ENCODE measurements around the gene PACC1. TPM values are rescaled to one million over a fixed set of nuclear protein-coding genes. Genes with fewer than 3 reads are reported as not detected.

The PACC1 gene
- total and polyA plus RNA-seq, 12 donors = 1.8 to 5.1 (median 2.4) TPM

GRCh38 chr1:212452323-212453155, 37.9 kb upstream of the PACC1 start:
- H3K4me3 ChIP-seq = no peak overlapping the region
- peaks cover 25 to 54% (median 34%) of the 10 kb centered on the region in 9 donors for H3K4me1 ChIP-seq
- H3K36me3 ChIP-seq = peaks cover 0 to 1% (median 0%) of the 10 kb centered on the region in 9 donors
- DNase-seq (peak; percentile 58 to 82), ATAC-seq (peak; percentile 52 to 80 (median 72))
- H3K27me3 ChIP-seq = no peaks in the 10 kb centered on the region
- intact Hi-C loops (cut with DNase I) = loop anchor here in 9 of 10 donors (5.0 to 10.0 kb wide), 8 partner anchors 78 to 778 kb away; partner anchors contain the start of genes PPP2R5A (in 2 of the 9), DTL (in 1 of the 9), INTS7 (in 1 of the 9) and NEK2 (in 1 of the 9)
- peak overlapping the region in 9 of 10 donors; percentile 2 to 74 (median 57) for H3K27ac ChIP-seq
- H3K9me3 ChIP-seq = no peaks in the 10 kb centered on the region
- 36 to 40% methylated on average over 15 of the region's 15 CpGs for WGBS, 2 donors
- TF ChIP-seq CTCF (IDR thresholded peaks at IDR 0.05) = no peak

GRCh38 chr1:212451416-212452322, 37.0 kb upstream of the PACC1 start:
- no peak for ATAC-seq
- H3K27ac ChIP-seq = peak overlapping the region in 1 of 10 donors; percentile 62
- no peaks in the 10 kb centered on the region for H3K27me3 ChIP-seq
- no peaks in the 10 kb centered on the region for H3K9me3 ChIP-seq
- peaks cover 0 to 10% (median 0%) of the 10 kb centered on the region in 9 donors for H3K36me3 ChIP-seq
- H3K4me1 ChIP-seq = peaks cover 25 to 54% (median 34%) of the 10 kb centered on the region in 9 donors
- no peak for TF ChIP-seq CTCF (IDR thresholded peaks at IDR 0.05)
- WGBS, 2 donors = 86 to 92% methylated on average over 6 of the region's 6 CpGs
- H3K4me3 ChIP-seq = no peak overlapping the region
- intact Hi-C loops (cut with DNase I) = loop anchor here in 9 of 10 donors (5.0 to 10.0 kb wide), 8 partner anchors 77 to 777 kb away; partner anchors contain the start of genes PPP2R5A (in 2 of the 9), DTL (in 1 of the 9), INTS7 (in 1 of the 9) and NEK2 (in 1 of the 9)
- no peak for DNase-seq

DNA sequence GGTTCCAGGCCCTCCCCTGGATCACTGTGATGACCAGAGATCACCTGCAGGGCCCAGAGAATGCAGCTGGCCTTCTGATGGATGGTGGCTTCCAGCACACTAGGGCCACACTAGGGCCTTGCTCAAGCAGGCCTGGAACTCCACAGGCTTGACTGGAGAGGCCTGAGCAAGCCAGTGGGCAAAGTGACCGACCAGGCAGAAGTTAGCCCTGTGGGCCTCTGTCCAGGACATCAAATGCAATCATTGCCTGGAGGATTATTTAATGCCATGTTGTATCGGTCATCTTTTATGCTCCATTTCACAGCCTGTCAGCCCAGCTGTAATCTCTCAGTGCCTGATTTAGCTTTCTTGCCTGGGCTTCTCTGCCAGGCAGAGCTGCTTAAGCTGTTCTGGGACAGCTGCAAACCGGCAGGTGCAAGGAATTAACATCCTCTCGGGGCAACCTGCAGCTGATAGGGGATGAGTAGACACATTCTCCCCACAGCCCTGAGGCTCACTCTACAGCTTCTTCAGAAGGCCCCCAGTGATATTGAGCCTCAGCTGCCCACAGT, 35.7 kb upstream of the PACC1 start:
- DNase-seq (peak; percentile 33 to 54), ATAC-seq (peak; percentile 50 to 84 (median 68))
- Histone ChIP-seq H3K36me3 (peaks cover 0 to 23% (median 6%) of the 10 kb centered on the region in 9 donors), H3K9me3 (no peaks in the 10 kb centered on the region), H3K4me3 (no peak overlapping the region), H3K27me3 (no peaks in the 10 kb centered on the region), H3K27ac (peak overlapping the region in 5 of 10 donors; percentile 13 to 56 (median 49)), H3K4me1 (peaks cover 19 to 42% (median 25%) of the 10 kb centered on the region in 9 donors)
- 48 to 56% methylated on average over 4 of the region's 4 CpGs for WGBS, 2 donors
- intact Hi-C loops (cut with DNase I) = loop anchor here in 9 of 10 donors (5.0 to 10.0 kb wide), 8 partner anchors 76 to 776 kb away; partner anchors contain the start of genes PPP2R5A (in 2 of the 9), DTL (in 1 of the 9), INTS7 (in 1 of the 9) and NEK2 (in 1 of the 9)
- no peak for TF ChIP-seq CTCF (IDR thresholded peaks at IDR 0.05)
